GM21381 (cell line): Measurements from ENCODE around the gene PTPRE.

Source experiments
- ATAC-seq: cut with Tn5 transposase; IDR thresholded peaks from one replicate; pipeline ENCODE4 v1.9.1; 2021; ENCODE audit warnings: mild to moderate bottlenecking, moderate library complexity; ENCODE audit not compliant: unreplicated experiment

PTPRE gene

DNA sequence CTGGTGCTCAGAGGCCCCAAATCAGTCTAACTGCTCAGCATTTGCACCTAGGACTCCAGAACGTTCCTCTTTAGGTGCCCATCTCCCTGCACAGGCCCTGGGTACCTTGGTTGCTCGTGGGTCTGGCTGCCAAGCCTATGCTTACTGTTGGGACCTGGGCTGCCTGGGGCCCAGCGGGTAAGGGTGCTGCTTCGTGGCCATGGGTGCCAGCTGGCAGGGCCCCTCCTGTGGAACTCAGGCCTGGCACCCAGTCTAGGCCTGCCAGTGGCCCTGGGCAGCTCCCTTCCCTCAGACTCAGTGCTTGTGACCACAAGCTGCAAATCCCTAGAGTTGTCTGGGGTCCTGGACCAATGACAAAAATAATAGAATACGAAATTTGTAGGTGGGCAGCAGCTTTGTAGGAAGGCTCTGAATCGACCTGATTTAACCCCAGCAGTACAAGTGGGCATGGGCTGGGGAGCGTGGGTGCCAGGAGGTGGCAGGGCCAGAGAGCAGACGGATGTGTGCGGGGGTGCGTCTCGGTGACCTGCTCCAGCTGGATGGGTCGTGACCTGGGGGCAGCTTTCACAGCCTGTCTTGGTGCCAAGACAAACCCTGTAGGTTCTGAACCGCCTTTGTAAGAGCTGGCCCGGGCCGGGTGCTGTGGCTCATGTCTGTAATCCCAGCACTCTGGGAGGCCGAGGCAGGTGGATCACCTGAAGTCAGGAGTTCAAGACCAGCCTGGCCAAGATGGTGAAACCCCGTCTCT is 149.6 kb downstream of the PTPRE start:
- no peak for ATAC-seq

DNA sequence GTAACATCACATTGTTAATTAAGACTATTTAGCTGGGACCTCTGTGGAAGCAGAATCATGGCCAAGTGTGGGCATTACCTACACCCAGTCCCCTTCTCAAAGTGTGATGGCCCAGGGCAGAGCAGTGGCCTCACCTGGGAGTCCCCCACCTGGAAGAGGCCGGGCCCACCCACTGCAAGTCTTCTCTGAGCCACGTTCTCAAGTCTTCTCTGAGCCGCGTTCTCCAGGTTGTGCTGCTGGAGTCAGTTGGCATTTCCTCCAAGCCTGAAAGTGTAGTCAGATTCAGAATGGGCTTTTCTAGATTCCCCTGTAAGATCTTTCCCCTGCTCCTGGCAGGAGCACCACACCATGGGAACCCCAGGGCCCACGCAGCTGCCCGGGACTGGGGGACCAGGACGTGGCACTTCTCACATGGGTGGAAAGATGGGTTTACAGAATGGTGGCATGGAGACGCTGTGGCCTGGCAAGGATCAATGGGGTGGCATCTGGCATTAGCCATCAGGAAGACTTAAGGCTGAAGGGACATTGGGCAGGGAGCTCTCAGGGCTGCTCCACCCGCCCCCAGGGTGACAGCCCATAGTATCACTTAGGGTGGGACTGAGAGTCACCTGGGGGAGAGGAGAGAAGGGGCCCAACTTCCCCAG is 151.3 kb downstream of the PTPRE start:
- no peak for ATAC-seq

DNA sequence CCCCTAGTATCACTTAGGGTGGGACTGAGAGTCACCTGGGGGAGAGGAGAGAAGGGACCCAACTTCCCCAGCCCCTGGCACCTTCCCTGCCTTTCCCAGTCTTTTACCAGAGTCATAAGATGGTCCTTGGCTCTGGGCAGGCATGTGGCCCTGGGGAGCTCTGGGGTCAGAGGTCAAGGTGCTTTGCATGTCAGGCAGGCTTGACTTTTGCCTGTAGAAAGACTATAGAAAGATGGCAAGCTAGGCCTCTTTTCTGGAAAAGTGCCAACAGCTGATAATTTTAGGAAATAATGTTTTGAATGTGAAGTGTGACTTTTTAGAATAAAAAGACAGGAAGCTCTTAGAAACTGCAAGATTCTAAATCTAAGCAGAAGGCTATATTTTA is 151.8 kb downstream of the PTPRE start:
- ATAC-seq: no peak

DNA sequence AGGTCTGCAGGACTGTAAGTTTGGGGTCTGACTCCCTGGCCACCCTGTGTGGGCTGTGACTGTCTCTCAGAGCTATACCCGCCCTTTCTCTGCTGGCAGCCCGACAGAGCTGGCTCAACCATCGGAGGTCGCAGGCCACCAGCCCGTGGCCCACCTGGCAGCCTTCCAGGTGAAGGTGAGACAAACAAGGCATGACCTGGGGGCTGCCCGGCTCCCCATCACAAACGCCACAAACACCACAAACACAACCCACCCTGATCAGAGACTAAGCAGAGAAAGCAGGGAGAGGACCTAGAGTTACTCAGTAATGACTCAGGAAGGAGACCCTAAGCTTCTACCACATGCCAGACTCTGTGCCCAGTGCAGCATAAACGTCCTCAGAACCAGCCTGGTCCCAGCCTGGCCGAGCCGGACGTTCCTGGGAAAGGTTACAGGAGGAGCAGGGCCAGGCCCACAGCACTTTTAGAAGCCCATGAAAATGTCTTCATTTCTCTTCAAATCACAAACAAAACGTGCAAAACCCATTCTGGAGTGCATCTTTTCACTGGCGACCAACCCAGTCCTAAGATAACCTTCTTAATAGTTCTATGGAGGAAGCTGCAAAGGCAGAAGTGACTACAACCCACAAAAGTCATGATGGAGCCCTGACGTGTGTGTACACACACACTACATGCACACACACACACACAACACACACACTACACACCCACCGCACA is 152.5 kb downstream of the PTPRE start:
- no peak for ATAC-seq

DNA sequence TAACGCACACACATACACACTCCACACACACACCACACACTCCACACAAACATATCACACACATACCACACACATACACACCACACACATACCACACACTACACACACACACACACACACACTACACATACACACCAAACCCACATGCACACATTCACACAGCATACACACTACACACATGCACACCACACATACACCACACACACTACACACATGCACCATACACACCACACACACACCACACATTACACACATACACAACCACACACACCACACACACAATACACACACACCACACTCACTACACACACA is 153.0 kb downstream of the PTPRE start:
- no peak for ATAC-seq

DNA sequence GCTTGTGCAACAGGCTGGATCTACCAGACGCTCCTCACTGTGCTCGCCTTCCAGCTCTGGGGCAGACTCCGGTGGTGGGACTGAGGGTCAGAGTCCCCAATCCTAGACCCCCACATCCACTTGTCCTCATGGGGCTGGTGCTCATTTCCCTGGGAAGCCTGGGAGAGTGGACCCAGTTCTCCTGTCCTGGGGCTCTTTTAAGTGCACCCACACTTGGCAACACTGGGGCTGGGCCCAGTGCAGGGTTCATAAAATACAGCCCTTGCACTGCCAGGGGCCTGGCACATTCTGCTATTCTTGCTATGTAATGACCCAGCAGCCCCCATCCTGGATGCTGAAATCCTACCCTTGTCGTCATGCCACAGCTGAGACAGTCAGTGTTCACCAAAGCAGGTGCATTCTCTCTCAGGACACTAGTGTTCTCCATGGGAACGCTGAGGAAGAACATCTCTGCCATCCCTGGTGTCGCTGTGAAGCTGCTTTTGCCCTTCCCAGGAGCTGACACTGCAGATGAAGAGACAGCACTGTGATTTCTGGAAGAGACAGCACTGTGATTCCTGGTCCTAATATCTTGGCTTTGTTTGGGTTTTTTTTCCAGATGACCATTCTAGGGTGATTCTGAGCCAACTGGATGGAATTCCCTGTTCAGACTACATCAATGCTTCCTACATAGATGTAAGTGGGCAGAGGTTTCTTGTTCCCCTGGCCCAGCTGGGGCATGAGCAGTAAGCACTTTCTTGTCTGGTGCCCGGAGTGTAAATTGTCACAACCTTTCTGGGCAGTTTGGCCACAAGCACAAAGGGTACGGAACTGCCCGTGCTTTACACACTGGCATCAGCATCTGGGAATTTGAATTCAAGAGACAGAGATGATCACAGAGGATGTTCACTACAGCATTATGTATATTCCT is 153.7 kb downstream of the PTPRE start:
- ATAC-seq: no peak

DNA sequence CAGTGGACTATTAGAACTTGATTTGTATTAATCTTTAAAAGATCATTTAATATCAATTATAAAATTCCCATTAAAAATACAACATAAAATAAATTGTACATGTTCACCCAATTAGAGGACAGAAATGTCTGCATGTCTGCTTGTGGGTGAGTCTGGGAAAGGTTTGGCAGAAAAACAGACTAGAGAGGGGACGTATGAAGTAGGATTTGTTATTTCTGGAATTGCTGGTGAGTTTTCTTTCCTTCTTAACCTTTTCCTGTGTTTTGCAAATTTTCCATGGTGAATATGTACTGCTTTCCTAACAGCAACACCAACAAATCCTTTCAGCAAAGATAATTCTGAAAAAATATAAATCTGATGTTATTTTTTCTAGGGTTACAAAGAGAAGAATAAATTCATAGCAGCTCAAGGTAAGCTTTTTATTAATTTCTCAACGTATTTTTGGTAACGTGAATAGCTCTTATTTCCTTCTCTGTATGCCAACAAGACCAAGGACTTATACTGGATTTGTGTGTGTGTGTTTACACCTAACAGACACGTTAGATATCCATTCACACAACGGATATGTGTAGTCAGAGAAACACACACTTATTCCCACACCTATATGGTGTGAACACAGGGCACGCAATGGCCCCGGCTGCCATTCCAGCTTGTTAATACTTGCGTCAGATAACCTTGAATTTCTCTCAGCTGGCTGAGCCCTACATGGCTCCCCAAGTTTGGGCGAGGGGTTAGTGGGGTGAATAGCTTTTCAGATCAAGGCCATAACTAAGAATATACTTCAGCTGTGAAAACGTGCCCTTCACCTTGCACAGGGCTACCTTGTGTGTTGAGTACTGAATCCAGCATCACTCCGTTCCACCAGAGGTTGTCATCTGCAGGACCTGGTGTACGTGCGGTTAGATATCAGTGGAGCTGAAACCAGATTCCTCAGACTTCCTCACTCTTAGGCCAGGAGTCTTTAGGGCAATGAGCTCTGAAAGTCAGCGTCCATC is 154.7 kb downstream of the PTPRE start:
- ATAC-seq: no peak

DNA sequence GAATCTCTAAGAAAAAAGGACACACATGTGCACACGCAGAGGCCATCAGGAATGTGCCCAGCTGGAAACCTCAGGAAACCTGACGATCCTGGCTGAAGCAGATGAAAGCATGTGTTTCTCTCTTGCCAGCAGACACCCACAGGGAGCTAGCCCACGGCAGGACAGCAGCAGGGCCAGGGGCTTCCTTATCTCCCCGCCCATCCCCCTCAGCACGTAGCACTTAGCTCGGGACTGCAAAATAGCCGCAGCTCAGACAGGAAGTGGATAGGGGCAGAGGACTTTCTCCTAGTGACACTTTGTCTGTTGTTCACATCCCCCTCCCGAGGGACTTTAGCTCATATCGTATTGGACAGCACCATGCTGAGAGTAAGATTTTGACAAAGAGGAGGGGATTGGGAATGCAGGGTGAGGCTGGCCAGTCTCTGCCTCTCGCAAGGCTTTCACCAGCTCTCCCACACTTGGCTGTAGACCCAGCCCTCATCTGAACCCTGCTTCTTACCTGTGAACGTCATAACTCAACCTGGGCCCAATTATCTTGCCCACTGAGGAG is 155.5 kb downstream of the PTPRE start:
- ATAC-seq: no peak

DNA sequence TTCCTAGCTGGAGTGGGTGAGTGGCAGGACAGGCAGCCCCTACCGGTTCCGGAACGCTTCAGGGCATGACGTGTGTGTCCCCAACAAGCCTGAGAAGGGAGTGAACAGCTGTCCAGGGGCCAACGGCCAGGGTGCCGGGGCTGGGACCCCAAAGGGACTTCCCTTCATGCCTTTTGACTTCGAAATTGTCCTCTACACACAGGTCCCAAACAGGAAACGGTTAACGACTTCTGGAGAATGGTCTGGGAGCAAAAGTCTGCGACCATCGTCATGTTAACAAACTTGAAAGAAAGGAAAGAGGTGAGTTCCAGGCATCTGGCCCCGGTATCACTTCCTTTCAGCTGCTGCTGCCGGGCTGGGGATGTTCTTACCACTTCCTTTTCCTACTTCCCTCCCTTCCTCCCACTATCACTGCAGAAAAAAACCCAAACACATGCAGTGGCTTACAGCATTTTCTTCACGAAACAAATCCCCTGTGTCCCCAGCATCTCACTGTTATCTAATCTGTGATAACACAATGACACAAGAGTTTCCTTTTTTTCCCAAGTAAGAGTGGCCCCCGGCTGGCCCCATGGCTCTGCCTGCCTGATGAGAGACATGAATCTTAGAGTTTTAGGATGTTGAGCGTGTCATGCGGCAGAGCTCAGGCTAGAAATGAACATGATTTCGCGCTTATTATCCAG is 156.1 kb downstream of the PTPRE start:
- ATAC-seq: peak; percentile 47

DNA sequence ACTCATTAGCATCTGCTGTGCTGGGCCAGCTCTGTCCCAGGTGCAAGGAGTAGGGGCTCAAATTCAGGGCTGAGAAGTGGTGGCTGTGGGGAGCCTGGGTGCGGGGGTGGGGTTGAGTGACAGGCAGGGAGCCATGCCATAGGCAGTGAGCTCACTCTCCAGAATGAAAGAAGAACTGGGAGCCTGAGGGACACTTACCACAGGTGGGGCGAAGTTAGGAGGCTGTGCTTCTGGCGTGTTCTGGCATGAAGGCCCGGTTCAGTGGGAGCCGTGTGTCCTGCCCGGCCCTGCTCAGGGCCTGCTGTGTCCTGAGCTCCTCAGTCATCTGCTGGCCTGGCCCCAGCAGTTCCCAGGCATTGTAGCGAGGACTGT is 156.8 kb downstream of the PTPRE start:
- peak; percentile 16 for ATAC-seq

DNA sequence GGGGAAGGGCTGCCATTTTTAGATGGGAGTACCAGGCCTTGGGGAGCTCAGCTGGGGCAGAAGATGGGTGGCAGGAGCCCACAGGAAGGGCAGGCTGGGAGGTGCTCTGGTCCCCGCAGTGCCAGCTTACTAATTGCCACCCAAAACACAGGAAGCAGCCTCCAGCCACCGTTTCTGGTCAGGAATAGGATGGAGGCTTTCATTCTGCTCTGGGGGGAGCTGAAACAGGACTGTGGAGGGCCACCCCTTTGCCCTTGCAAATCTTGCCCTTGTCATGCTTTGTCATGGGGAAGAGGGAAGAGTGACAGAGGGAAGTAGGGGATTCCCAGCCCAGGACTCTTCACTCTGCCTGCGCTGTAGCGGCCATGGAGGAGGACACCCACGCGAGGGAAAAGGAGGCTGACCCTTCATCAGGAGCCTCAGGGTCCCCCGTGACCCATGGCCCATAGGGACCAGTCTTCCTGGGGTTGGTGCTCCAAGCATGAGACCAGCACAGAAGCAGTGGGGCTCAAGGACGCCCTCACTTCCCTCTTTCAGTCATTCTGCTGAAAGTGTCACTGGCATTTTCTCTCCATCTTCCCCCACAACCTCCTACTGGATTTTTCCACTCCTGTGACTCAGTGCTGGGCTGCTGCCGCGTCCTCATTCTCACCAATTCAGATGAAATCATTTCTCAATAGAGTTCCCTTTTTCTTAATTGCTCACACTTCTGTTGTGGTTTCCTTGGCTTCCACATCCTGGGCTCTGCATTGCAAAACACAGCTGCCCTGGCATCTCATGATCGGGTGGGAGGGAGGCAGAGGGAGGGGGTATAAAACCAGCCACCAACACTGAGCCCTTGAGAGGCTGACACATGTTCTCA is 157.4 kb downstream of the PTPRE start:
- peak; percentile 51 for ATAC-seq

DNA sequence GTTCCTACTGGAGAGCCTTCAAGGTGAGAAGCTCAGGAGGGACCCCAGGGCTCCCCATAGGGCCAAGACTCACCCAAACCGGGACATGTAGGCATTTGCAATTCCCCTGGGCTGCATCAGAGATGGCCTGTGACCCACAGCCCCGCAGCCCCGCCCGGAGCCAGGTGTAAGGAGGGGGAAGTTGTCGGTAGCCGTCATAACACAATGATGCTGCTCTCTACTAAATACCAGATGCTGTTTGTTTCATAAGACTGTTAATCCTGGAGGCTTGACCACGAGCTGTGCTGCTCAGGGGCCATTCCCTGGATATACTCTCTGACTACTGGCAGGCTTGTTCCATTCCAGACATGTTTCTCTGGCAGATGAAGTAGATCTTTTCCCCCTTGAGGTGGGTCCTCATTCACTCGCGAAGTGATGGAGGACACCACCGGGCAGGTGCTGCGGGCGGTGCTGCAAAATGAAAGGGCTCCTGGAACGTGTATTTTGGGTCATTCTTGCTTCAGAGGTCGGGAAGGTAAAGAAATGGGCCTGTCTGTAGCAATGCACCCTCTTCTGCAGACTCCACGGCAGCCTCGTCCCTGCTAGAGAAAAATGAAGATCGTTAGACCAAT is 158.2 kb downstream of the PTPRE start:
- no peak for ATAC-seq

DNA sequence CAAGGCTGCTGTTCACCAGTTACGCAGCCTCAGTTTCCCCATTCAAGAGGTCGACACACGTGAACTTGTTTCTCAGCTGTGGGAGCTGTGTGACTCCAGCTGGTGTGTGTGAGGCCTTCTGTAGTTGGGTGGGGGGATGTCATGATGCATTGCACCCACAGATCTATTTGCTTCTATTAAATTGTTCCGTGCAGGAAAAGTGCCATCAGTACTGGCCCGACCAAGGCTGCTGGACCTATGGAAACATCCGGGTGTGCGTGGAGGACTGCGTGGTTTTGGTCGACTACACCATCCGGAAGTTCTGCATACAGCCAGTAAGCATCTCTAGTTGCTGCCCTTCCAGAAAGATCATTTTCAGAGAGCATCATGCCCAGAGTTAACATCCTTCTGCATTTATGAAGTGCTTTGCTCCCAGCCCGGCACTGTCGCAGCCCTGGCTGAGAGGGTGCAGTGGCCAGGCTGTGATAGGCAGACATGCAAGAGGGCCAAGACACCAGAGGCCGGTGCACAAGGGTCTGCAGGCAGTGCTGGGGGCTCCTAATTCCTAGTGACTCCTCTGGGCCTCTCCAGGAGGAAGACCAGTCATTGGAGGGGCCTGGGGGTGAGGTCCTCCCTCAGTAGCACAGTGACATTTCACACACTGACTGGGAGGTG is 159.1 kb downstream of the PTPRE start:
- no peak for ATAC-seq

DNA sequence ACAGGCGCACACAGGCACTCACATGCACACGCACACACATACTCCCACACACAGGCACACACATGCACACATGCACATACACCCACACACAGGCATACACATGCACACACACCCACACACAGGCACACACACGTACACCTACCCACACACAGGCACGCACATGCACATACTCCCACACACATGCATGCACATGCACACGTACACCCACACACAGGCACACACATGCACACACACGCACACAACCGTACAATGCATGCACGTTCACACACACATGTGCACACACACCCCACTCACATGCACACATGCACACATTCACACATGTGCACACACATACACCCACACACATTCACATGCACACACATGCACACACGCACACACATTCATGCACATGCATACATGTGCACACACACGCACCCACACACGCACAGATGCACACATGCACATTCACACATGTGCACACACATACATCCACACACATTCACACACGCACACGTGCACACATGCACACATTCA is 160.0 kb downstream of the PTPRE start:
- ATAC-seq: no peak

DNA sequence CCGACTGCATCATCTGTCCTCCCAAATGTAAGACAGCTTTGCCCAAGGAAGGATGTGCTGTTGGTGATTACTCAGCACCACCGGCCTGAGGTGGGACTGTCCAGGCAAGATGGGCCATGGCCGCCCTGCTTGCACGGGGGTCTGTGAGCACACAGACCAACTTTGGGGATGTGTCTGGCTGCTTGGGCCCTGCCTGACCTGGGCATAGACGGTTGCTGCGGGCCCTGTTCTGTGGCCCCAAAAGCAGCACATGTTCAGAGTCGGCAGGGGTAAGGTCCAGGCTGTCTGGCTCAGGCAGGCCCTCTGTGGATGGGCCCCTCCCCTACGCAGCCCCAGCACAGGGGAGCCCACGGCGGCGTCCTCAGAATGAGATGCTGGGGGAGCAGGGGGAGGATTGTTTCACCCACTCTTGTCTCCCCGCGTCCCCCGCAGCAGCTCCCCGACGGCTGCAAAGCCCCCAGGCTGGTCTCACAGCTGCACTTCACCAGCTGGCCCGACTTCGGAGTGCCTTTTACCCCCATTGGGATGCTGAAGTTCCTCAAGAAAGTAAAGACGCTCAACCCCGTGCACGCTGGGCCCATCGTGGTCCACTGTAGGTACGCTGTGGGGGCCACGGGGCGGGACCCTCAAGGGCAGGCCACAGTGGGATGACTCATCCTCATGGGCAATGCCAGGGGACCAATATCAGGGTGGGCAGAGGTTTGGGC is 160.9 kb downstream of the PTPRE start:
- ATAC-seq: no peak
